HUES6 (cell line): ENCODE measurements around the gene DPYSL4.

Experiments used
- H3K27ac ChIP-seq: 2 replicates; pipeline ENCODE4 v1.7.0; 2013; ENCODE audit warnings: low read depth, mild to moderate bottlenecking, low read length, inconsistent platforms
- H3K27me3 ChIP-seq: 2 replicates; pipeline ENCODE4 v1.6.1; 2013; ENCODE audit warnings: low read length; ENCODE audit not compliant: control insufficient read depth, insufficient read depth
- H3K36me3 ChIP-seq: 2 replicates; pipeline ENCODE4 v1.6.1; 2013; ENCODE audit warnings: low read length; ENCODE audit not compliant: control insufficient read depth, insufficient read depth
- H3K4me1 ChIP-seq: 2 replicates; pipeline ENCODE4 v1.6.1; 2013; ENCODE audit warnings: low read length; ENCODE audit not compliant: control insufficient read depth, insufficient read depth
- H3K4me3 ChIP-seq: 2 replicates; pipeline ENCODE4 v1.5.1; 2013; ENCODE audit warnings: low read depth, low read length
- H3K9ac ChIP-seq: one replicate; pipeline ENCODE4 v1.6.1; 2013; ENCODE audit warnings: mild to moderate bottlenecking, low read length
- H3K9me3 ChIP-seq: 2 replicates; pipeline ENCODE4 v1.6.1; 2013; ENCODE audit warnings: low read depth, low read length; ENCODE audit not compliant: control insufficient read depth, insufficient read depth

Gene DPYSL4

GRCh38 chr10:132234860-132235259 is 48.1 kb downstream of the DPYSL4 start:
- Histone ChIP-seq H3K4me3 (no peak overlapping the region), H3K27me3 (no peaks in the 10 kb centered on the region), H3K9ac (no peak overlapping the region), H3K4me1 (peaks cover 16% of the 10 kb centered on the region), H3K27ac (no peak overlapping the region), H3K9me3 (no peaks in the 10 kb centered on the region), H3K36me3 (0 out of 2 replicates have a peak, but pooled peaks cover 3% of the 10 kb centered on the region)

GRCh38 chr10:132236161-132236560 is 49.4 kb downstream of the DPYSL4 start:
- Histone ChIP-seq H3K27ac (no peak overlapping the region), H3K9ac (no peak overlapping the region), H3K36me3 (0 out of 2 replicates have a peak, but pooled peaks cover 3% of the 10 kb centered on the region), H3K27me3 (no peaks in the 10 kb centered on the region), H3K4me1 (peaks cover 7% of the 10 kb centered on the region; the same call in 1 of the 2 replicates), H3K9me3 (no peaks in the 10 kb centered on the region), H3K4me3 (no peak overlapping the region)

- Histone ChIP-seq H3K27ac (no peak overlapping the region), H3K4me1 (peaks cover 7% of the 10 kb centered on the region; the same call in 1 of the 2 replicates), H3K4me3 (no peak overlapping the region)
Measured at GRCh38 chr10:132236881-132237280, 50.1 kb downstream of the DPYSL4 start.

GRCh38 chr10:132237396-132237795 is 50.6 kb downstream of the DPYSL4 start:
- Histone ChIP-seq H3K27ac (no peak overlapping the region), H3K27me3 (no peaks in the 10 kb centered on the region), H3K4me3 (no peak overlapping the region), H3K9me3 (no peaks in the 10 kb centered on the region), H3K4me1 (peaks cover 11% of the 10 kb centered on the region; the same call in 1 of the 2 replicates), H3K36me3 (0 out of 2 replicates have a peak, but pooled peaks cover 3% of the 10 kb centered on the region), H3K9ac (no peak overlapping the region)

More at GRCh38 chr10:132236881-132237280, 50.1 kb downstream of the DPYSL4 start:
- Histone ChIP-seq H3K9ac (no peak overlapping the region), H3K36me3 (0 out of 2 replicates have a peak, but pooled peaks cover 3% of the 10 kb centered on the region), H3K27me3 (no peaks in the 10 kb centered on the region), H3K9me3 (no peaks in the 10 kb centered on the region)

- H3K27ac ChIP-seq = no peak overlapping the region
- 0 out of 2 replicates have a peak, but pooled peaks cover 3% of the 10 kb centered on the region for H3K36me3 ChIP-seq
- peaks cover 11% of the 10 kb centered on the region; the same call in 1 of the 2 replicates for H3K4me1 ChIP-seq
- no peaks in the 10 kb centered on the region for H3K9me3 ChIP-seq
- H3K4me3 ChIP-seq = no peak overlapping the region
- H3K9ac ChIP-seq = no peak overlapping the region
- H3K27me3 ChIP-seq = no peaks in the 10 kb centered on the region
Measured at GRCh38 chr10:132237871-132238270, 51.1 kb downstream of the DPYSL4 start.

- Histone ChIP-seq H3K9ac (no peak overlapping the region), H3K4me3 (no peak overlapping the region), H3K27ac (no peak overlapping the region), H3K36me3 (0 out of 2 replicates have a peak, but pooled peaks cover 3% of the 10 kb centered on the region), H3K4me1 (peaks cover 11% of the 10 kb centered on the region; the same call in 1 of the 2 replicates), H3K27me3 (no peaks in the 10 kb centered on the region), H3K9me3 (no peaks in the 10 kb centered on the region)
Measured at GRCh38 chr10:132238371-132239125, 51.8 kb downstream of the DPYSL4 start.

- Histone ChIP-seq H3K9ac (no peak overlapping the region), H3K4me1 (peaks cover 11% of the 10 kb centered on the region; the same call in 1 of the 2 replicates), H3K36me3 (0 out of 2 replicates have a peak, but pooled peaks cover 3% of the 10 kb centered on the region), H3K4me3 (no peak overlapping the region), H3K27ac (no peak overlapping the region), H3K9me3 (no peaks in the 10 kb centered on the region), H3K27me3 (no peaks in the 10 kb centered on the region)
Measured at GRCh38 chr10:132239126-132240031, 52.6 kb downstream of the DPYSL4 start.

GRCh38 chr10:132240156-132240555 is 53.4 kb downstream of the DPYSL4 start:
- Histone ChIP-seq H3K4me3 (no peak overlapping the region), H3K27ac (no peak overlapping the region), H3K27me3 (no peaks in the 10 kb centered on the region), H3K9ac (no peak overlapping the region), H3K9me3 (no peaks in the 10 kb centered on the region), H3K4me1 (peaks cover 11% of the 10 kb centered on the region; the same call in 1 of the 2 replicates), H3K36me3 (no peaks in the 10 kb centered on the region)

GRCh38 chr10:132240581-132240980 is 53.8 kb downstream of the DPYSL4 start:
- Histone ChIP-seq H3K36me3 (no peaks in the 10 kb centered on the region), H3K9ac (no peak overlapping the region), H3K27ac (no peak overlapping the region), H3K27me3 (no peaks in the 10 kb centered on the region), H3K4me3 (no peak overlapping the region), H3K9me3 (no peaks in the 10 kb centered on the region), H3K4me1 (peaks cover 11% of the 10 kb centered on the region; the same call in 1 of the 2 replicates)

- no peaks in the 10 kb centered on the region for H3K27me3 ChIP-seq
- H3K9me3 ChIP-seq = no peaks in the 10 kb centered on the region
- H3K4me3 ChIP-seq = no peak overlapping the region
- H3K36me3 ChIP-seq = no peaks in the 10 kb centered on the region
- no peak overlapping the region for H3K27ac ChIP-seq
- peaks cover 11% of the 10 kb centered on the region; the same call in 1 of the 2 replicates for H3K4me1 ChIP-seq
- no peak overlapping the region for H3K9ac ChIP-seq
Measured at GRCh38 chr10:132241086-132241485, 54.3 kb downstream of the DPYSL4 start.
